Suprapubic skin (tissue), 4 donors: Measurements from ENCODE around the gene ST3GAL4. TPM values are rescaled to one million over a fixed set of nuclear protein-coding genes. Genes with fewer than 3 reads are reported as not detected.
A peak's percentile ranks its signal among the peaks of the same experiment; 100 is the strongest.

Source experiments
- DNase-seq, 2 donors: peaks; one replicate each; pipeline ENCODE4 v3.0.0-alpha.2; 2019; ENCODE audit warnings: low spot score in 2 of 2
- H3K27ac ChIP-seq: fragments of 200-600 bp; sonication (generic); one replicate; pipeline ENCODE4 v1.5.1; 2019
- H3K27me3 ChIP-seq: fragments of 200-600 bp; sonication (generic); one replicate; pipeline ENCODE4 v1.5.1; 2019
- H3K36me3 ChIP-seq: fragments of 200-600 bp; sonication (generic); one replicate; pipeline ENCODE4 v1.5.1; 2019
- H3K4me1 ChIP-seq: fragments of 200-600 bp; sonication (generic); one replicate; pipeline ENCODE4 v1.5.1; 2019
- H3K4me3 ChIP-seq: fragments of 200-600 bp; sonication (generic); one replicate; pipeline ENCODE4 v1.5.1; 2019; ENCODE audit warnings: mild to moderate bottlenecking
- H3K9me3 ChIP-seq: fragments of 200-600 bp; sonication (generic); one replicate; pipeline ENCODE4 v1.5.1; 2019
- CTCF ChIP-seq, 2 donors: fragments of 200-600 bp in 1 of 2; fragments of 450-650 bp in 1 of 2; sonication (generic) in 1 of 2; IDR thresholded peaks; one replicate each; pipeline ENCODE4 v1.5.1; 2016 to 2019; ENCODE audit warnings: antibody characterized with exemption in 2 of 2, mild to moderate bottlenecking in 1 of 2, moderate library complexity in 1 of 2
- EP300 ChIP-seq: sonication (generic); formaldehyde crosslinking; IDR thresholded peaks from one replicate; pipeline ENCODE4 v1.6.1; 2017; ENCODE audit warnings: antibody characterized with exemption
- POLR2A ChIP-seq, 2 donors: fragments of 450-650 bp; IDR thresholded peaks; one replicate each; pipeline ENCODE4 v1.6.1; 2017; ENCODE audit warnings: antibody characterized with exemption in 2 of 2, mild to moderate bottlenecking in 2 of 2, moderate library complexity in 2 of 2
- POLR2AphosphoS5 ChIP-seq, 3 donors: sonication (generic); formaldehyde crosslinking; IDR thresholded peaks; one replicate each; pipeline ENCODE4 v1.6.1; 2017; ENCODE audit warnings: antibody characterized with exemption in 3 of 3
- whole genome bisulfite sequencing: methylation state at CpG from one replicate; pipeline ENCODE4 v1.1.5; 2018; 5-methylcytosine and 5-hydroxymethylcytosine counted together
- total RNA-seq, 4 donors: library from RNA; depleted of rRNA; stranded (reverse); fragments of >200 nt; gene quantifications; one replicate each; pipeline ENCODE4 v1.1.0, GENCODE V29; 2016

The ST3GAL4 gene
- total RNA-seq, 4 donors from 2014 or later, result 23.6 to 30.9 (median 26.9) TPM

- Histone ChIP-seq H3K4me3 (no peak overlapping the region), H3K4me1 (peaks cover 64% of the 10 kb centered on the region), H3K9me3 (no peaks in the 10 kb centered on the region), H3K27ac (no peak overlapping the region), H3K27me3 (no peaks in the 10 kb centered on the region), H3K36me3 (no peaks in the 10 kb centered on the region)
- 60% methylated on average over 5 of the region's 5 CpGs for WGBS
- DNase-seq, result peak in 1 of 2 donors; percentile 18
- TF ChIP-seq POLR2A (IDR thresholded peaks at IDR 0.05), result no peak
- TF ChIP-seq CTCF (IDR thresholded peaks at IDR 0.05), result no peak
- no peak for TF ChIP-seq POLR2AphosphoS5 (IDR thresholded peaks at IDR 0.05)
- no peak for TF ChIP-seq EP300
Measured at GRCh38 chr11:126390272-126390867, 34.9 kb downstream of the ST3GAL4 start.

- peaks cover 58% of the 10 kb centered on the region for H3K4me1 ChIP-seq
- TF ChIP-seq POLR2A (IDR thresholded peaks at IDR 0.05), result no peak
- no peak for TF ChIP-seq EP300
- TF ChIP-seq CTCF (IDR thresholded peaks at IDR 0.05), result no peak
- peak in 1 of 2 donors; percentile 51 for DNase-seq
- H3K4me3 ChIP-seq, result no peak overlapping the region
- WGBS, result 82% methylated on average over 7 of the region's 7 CpGs
- no peaks in the 10 kb centered on the region for H3K36me3 ChIP-seq
- H3K27me3 ChIP-seq, result no peaks in the 10 kb centered on the region
- H3K27ac ChIP-seq, result peak overlapping the region; percentile 51
- H3K9me3 ChIP-seq, result no peaks in the 10 kb centered on the region
Measured at GRCh38 chr11:126391286-126391954, 35.9 kb downstream of the ST3GAL4 start.

DNA sequence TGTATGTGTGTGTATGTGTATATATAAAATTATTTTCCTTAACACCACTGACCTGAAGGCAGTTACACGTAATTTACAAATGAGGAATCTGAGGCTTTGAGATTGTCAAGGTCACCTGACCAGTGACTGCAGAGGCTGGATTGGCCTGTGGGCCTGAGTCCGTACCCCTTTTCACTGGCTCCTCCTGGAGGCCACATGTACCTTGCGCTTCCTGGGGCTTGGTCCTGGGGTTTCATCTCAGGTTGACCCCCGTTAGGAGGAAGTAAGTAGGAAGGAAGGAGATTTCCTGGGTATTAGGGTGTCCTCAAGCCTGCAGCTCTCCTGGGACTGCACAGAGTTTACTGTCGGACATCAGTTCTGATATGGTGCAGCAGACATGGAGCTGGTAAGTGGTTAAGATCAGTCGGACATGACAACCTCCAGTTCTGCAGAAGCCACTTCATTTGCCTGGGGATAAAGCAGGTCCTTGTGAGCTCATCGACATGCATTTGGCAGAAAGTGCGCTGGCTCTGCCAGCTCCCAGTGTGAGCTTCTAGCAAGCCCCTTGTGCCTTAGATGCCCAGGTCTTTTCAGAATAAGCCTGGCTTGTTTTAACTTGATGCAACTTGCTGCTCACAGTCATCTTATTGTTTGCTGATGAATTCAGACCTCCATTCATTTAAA lies 36.6 kb downstream of the ST3GAL4 start:
- WGBS, result 53% methylated on average over 8 of the region's 8 CpGs
- Histone ChIP-seq H3K9me3 (no peaks in the 10 kb centered on the region), H3K27me3 (no peaks in the 10 kb centered on the region), H3K36me3 (no peaks in the 10 kb centered on the region), H3K4me3 (no peak overlapping the region), H3K27ac (peak overlapping the region; percentile 51), H3K4me1 (peaks cover 54% of the 10 kb centered on the region)
- TF ChIP-seq EP300 (no peak), POLR2A (IDR thresholded peaks at IDR 0.05) (no peak), POLR2AphosphoS5 (IDR thresholded peaks at IDR 0.05) (no peak), CTCF (IDR thresholded peaks at IDR 0.05) (no peak)
- DNase-seq, result peak in 1 of 2 donors; percentile 40

GRCh38 chr11:126392633-126393013 lies 37.1 kb downstream of the ST3GAL4 start:
- peak in 1 of 2 donors; percentile 15 for DNase-seq
- H3K27ac ChIP-seq, result no peak overlapping the region
- 32% methylated on average over 4 of the region's 4 CpGs for WGBS

More at GRCh38 chr11:126392633-126393013, 37.1 kb downstream of the ST3GAL4 start:
- Histone ChIP-seq H3K9me3 (no peaks in the 10 kb centered on the region), H3K36me3 (no peaks in the 10 kb centered on the region), H3K4me1 (peaks cover 49% of the 10 kb centered on the region), H3K27me3 (no peaks in the 10 kb centered on the region), H3K4me3 (no peak overlapping the region)
- no peak for TF ChIP-seq CTCF (IDR thresholded peaks at IDR 0.05)
- no peak for TF ChIP-seq POLR2A (IDR thresholded peaks at IDR 0.05)
- TF ChIP-seq POLR2AphosphoS5 (IDR thresholded peaks at IDR 0.05), result no peak
- no peak for TF ChIP-seq EP300
